Panc1 (cell line): ENCODE results near the gene CIPC. TPM values are rescaled to one million over a fixed set of nuclear protein-coding genes. Genes with fewer than 3 reads are reported as not detected.

Source experiments
- ATAC-seq: fragments of 200-7000 bp; cut with Tn5 transposase; 2 replicates; pipeline ENCODE4 v1.9.1; 2020; ENCODE audit warnings: mild to moderate bottlenecking, moderate library complexity
- BruUV-seq: library from RNA; stranded (reverse); fragments of 400-500 nt; replicated peaks from 2 replicates; lab custom pipeline; 2021; lab: Mats Ljungman, UMichigan
- CTCF ChIA-PET: fragments of 300-600 bp; sonication (Branson Sonifier 250); formaldehyde crosslinking; loops from one replicate; lab custom pipeline; 2022; ENCODE audit warnings: antibody characterized with exemption; lab: Charles Lee
- POLR2A ChIA-PET: fragments of 300-600 bp; sonication (Branson Sonifier 250); formaldehyde crosslinking; loops from one replicate; lab custom pipeline; 2022; ENCODE audit warnings: antibody characterized with exemption; lab: Charles Lee
- DNase-seq: peaks from one replicate; pipeline ENCODE4 v3.0.0-alpha.2; 2010; ENCODE audit warnings: low read depth, low spot score
- H3K27ac ChIP-seq: 2 replicates; pipeline ENCODE4 v1.5.1; 2011; ENCODE audit warnings: mild to moderate bottlenecking, low read length, inconsistent platforms
- H3K27me3 ChIP-seq: fragments of 200-500 bp; sonication (Bioruptor generic); 2 replicates; pipeline ENCODE4 v1.6.0; 2014; ENCODE audit warnings: low read length, inconsistent platforms; ENCODE audit not compliant: control insufficient read depth, insufficient read depth
- H3K36me3 ChIP-seq: fragments of 200-500 bp; sonication (Bioruptor generic); 2 replicates; pipeline ENCODE4 v1.5.1; 2014; ENCODE audit warnings: inconsistent platforms, mild to moderate bottlenecking, low read length, moderate library complexity; ENCODE audit not compliant: control insufficient read depth, insufficient read depth
- H3K4me1 ChIP-seq: 2 replicates; pipeline ENCODE4 v1.5.1; 2011; ENCODE audit warnings: inconsistent platforms, mild to moderate bottlenecking, low read length, moderate library complexity; ENCODE audit not compliant: control insufficient read depth, insufficient read depth
- H3K4me3 ChIP-seq, 2 experiments: 2 replicates each; pipeline ENCODE4 v1.5.1; 2011 to 2012; ENCODE audit warnings: low read depth in 2 of 2, low read length in 2 of 2, mild to moderate bottlenecking in 2 of 2, inconsistent platforms in 1 of 2, moderate library complexity in 1 of 2
- H3K9me3 ChIP-seq: fragments of 200-500 bp; sonication (Bioruptor generic); 2 replicates; pipeline ENCODE4 v1.5.1; 2014; ENCODE audit warnings: low read depth, mild to moderate bottlenecking, inconsistent platforms, low read length, moderate library complexity; ENCODE audit not compliant: control insufficient read depth, insufficient read depth
- CTCF ChIP-seq: fragments of 450-650 bp; IDR thresholded peaks from 2 replicates; pipeline ENCODE4 v1.5.1; 2017; ENCODE audit warnings: mild to moderate bottlenecking
- POLR2AphosphoS5 ChIP-seq: IDR thresholded peaks from 2 replicates; pipeline ENCODE4 v1.6.1; 2012; ENCODE audit warnings: mild to moderate bottlenecking, low read depth, low read length, moderate library complexity
- REST ChIP-seq, 2 experiments: IDR thresholded peaks; 2 replicates each; pipeline ENCODE4 v1.6.1; 2011 to 2012; ENCODE audit warnings: low read depth in 2 of 2, control low read depth in 1 of 2, low read length in 1 of 2, mild to moderate bottlenecking in 1 of 2, moderate library complexity in 1 of 2; ENCODE audit not compliant: insufficient read depth in 1 of 2
- SIN3A ChIP-seq: IDR thresholded peaks from 2 replicates; pipeline ENCODE4 v1.6.1; 2012; ENCODE audit warnings: low read depth, mild to moderate bottlenecking, low read length, moderate library complexity, borderline replicate concordance; ENCODE audit not compliant: insufficient read depth
- TCF7L2 ChIP-seq: IDR thresholded peaks from 2 replicates; pipeline ENCODE4 v1.6.1; 2011; ENCODE audit warnings: mild to moderate bottlenecking, low read depth, low read length, inconsistent platforms
- in situ Hi-C: cut with HindIII; loops from 2 replicates; pipeline ENCODE4 v1.10.0; 2016; ENCODE audit warnings: low sequenced_read_pairs, low pct_unique_long_range_greater_than_20kb
- intact Hi-C: fragments of 100-400 bp; cut with micrococcal nuclease; formaldehyde crosslinking; loops from one replicate; pipeline ENCODE4 v1.10.0; 2022; ENCODE audit not compliant: unreplicated experiment
- total RNA-seq: library from RNA; stranded (reverse); gene quantifications from one replicate; pipeline ENCODE4 v1.2.1, GENCODE V29; 2021; ENCODE audit not compliant: unreplicated experiment

The CIPC gene
- total RNA-seq, 1 experiment from 2014 or later, result 20.3 TPM

GRCh38 chr14:77105145-77105939 lies 7.3 kb downstream of the CIPC start:
- H3K27ac ChIP-seq, result no peak overlapping the region
- TF ChIP-seq REST (IDR thresholded peaks at IDR 0.05; ENCODE audit: insufficient read depth in 1 of 2, low read depth in 2 of 2, low read length in 1 of 2), result no peak
- TF ChIP-seq TCF7L2, result no peak
- TF ChIP-seq CTCF, result no peak
- no peak for TF ChIP-seq SIN3A
- TF ChIP-seq POLR2AphosphoS5, result no peak
- intact Hi-C loops, result no loop called here
- DNase-seq, result no peak
- in situ Hi-C loops, result no loop called here
- no peak overlapping the region for H3K4me3 ChIP-seq
- H3K27me3 ChIP-seq, result no peaks in the 10 kb centered on the region
- no peaks in the 10 kb centered on the region; the same call in 1 of the 2 replicates for H3K4me1 ChIP-seq
- BruUV-seq, result no TSS peak
- ChIA-PET CTCF (interaction anchor here (0.6 kb wide), 1 partner anchor 37 kb away, joined by 3 read pairs; no protein-coding TSS in a partner anchor), POLR2A (no interaction called here)
- no peak for ATAC-seq
- no peaks in the 10 kb centered on the region for H3K9me3 ChIP-seq
- peaks cover 2% of the 10 kb centered on the region; the same call in 1 of the 2 replicates for H3K36me3 ChIP-seq

- CTCF ChIA-PET, result no interaction called here
- Histone ChIP-seq H3K4me1 (no peaks in the 10 kb centered on the region; the same call in 1 of the 2 replicates), H3K36me3 (peaks cover 2% of the 10 kb centered on the region; the same call in 1 of the 2 replicates), H3K9me3 (no peaks in the 10 kb centered on the region), H3K27me3 (no peaks in the 10 kb centered on the region), H3K4me3 (no peak overlapping the region), H3K27ac (no peak overlapping the region)
- POLR2A ChIA-PET, result no interaction called here
- BruUV-seq, result no TSS peak
- ATAC-seq, result no peak
- TF ChIP-seq CTCF (no peak), POLR2AphosphoS5 (no peak), SIN3A (no peak), TCF7L2 (no peak), REST (IDR thresholded peaks at IDR 0.05; ENCODE audit: insufficient read depth in 1 of 2, low read depth in 2 of 2, low read length in 1 of 2) (no peak)
- intact Hi-C loops, result no loop called here
- in situ Hi-C loops, result no loop called here
- no peak for DNase-seq
Measured at GRCh38 chr14:77106666-77107065, 8.6 kb downstream of the CIPC start.
